Natural killer cell treated with Interleukin-12 subunit alpha and Interleukin-12 subunit beta and Interleukin-15 and Interleukin-18, amount 100 ng/mL, for 72 hours (primary cell): Measurements from ENCODE around the gene MRPL9. TPM values are rescaled to one million over a fixed set of nuclear protein-coding genes. Genes with fewer than 3 reads are reported as not detected.
A peak's percentile ranks its signal among the peaks of the same experiment; 100 is the strongest.

Experiments used
- ATAC-seq, 2 donors: fragments of 150-1000 bp; cut with Tn5 transposase in 1 of 2; sonication (Bioruptor Pico), chemical (Tn5 transposase) in 1 of 2; 2 replicates each; pipeline ENCODE4 v1.10.0; 2021
- DNase-seq: peaks from one replicate; pipeline ENCODE4 v3.0.0; 2022; ENCODE audit warnings: low spot score
- H3K27ac Mint-ChIP-seq, 2 donors: 1 replicate in 1 of 2; 2 replicates in 1 of 2; pipeline ENCODE4 v1.8.0; 2022; ENCODE audit warnings: mixed read lengths in 2 of 2, mild to moderate bottlenecking in 1 of 2, moderate library complexity in 1 of 2
- H3K27me3 Mint-ChIP-seq, 2 donors: 1 replicate in 1 of 2; 2 replicates in 1 of 2; pipeline ENCODE4 v1.8.0; 2022; ENCODE audit warnings: mixed read lengths in 2 of 2
- H3K36me3 Mint-ChIP-seq: one replicate; pipeline ENCODE4 v1.8.0; 2022; ENCODE audit warnings: mixed read lengths
- H3K4me1 Mint-ChIP-seq, 2 donors: 1 replicate in 1 of 2; 2 replicates in 1 of 2; pipeline ENCODE4 v1.8.0; 2022; ENCODE audit warnings: low read depth in 2 of 2, mixed read lengths in 2 of 2, mild to moderate bottlenecking in 1 of 2
- H3K4me3 Mint-ChIP-seq: one replicate; pipeline ENCODE4 v1.8.0; 2022; ENCODE audit warnings: mixed read lengths
- H3K9me3 Mint-ChIP-seq: 2 replicates; pipeline ENCODE4 v1.8.0; 2022; ENCODE audit warnings: mixed read lengths
- total RNA-seq, 2 donors: library from RNA; stranded (reverse); gene quantifications; one replicate each; pipeline ENCODE4 v1.2.3, GENCODE V29; 2022

The MRPL9 gene
- 100 to 1,000 TPM; 107 to 161 TPM for total RNA-seq

GRCh38 chr1:151762941-151763921 is at the start of gene MRPL9:
Gene MRPL9, minus strand, starts transcription at chr1:151763496. Its CDS starts 17 bp downstream, at chr1:151763479.
- H3K27me3 Mint-ChIP-seq, result no peaks in the 10 kb centered on the region
- DNase-seq, result peak; percentile 86

GRCh38 chr1:151811181-151811580 is 47.9 kb upstream of the MRPL9 start:
- H3K9me3 Mint-ChIP-seq, result no peaks in the 10 kb centered on the region
- H3K4me3 Mint-ChIP-seq, result no peak overlapping the region
- H3K4me1 Mint-ChIP-seq, result peaks cover 13 to 21% of the 10 kb centered on the region in 2 donors
- H3K27ac Mint-ChIP-seq, result no peak overlapping the region
- no peaks in the 10 kb centered on the region for H3K36me3 Mint-ChIP-seq
- no peaks in the 10 kb centered on the region for H3K27me3 Mint-ChIP-seq
- no peak for ATAC-seq
- no peak for DNase-seq

More at GRCh38 chr1:151762941-151763921, at the start of gene MRPL9:
- Mint-ChIP-seq H3K27ac (peak within 1 kb of the TSS; percentile 99), H3K4me3 (peak within 1 kb of the TSS; percentile 97), H3K9me3 (no peaks in the 10 kb centered on the region), H3K36me3 (no peaks in the 10 kb centered on the region), H3K4me1 (peaks cover 23 to 31% of the 10 kb centered on the region in 2 donors)
- ATAC-seq, result peak; percentile 99

GRCh38 chr1:151809985-151810556 is 46.8 kb upstream of the MRPL9 start:
- Mint-ChIP-seq H3K27me3 (no peaks in the 10 kb centered on the region), H3K4me1 (peaks cover 4 to 11% of the 10 kb centered on the region in 2 donors), H3K9me3 (no peaks in the 10 kb centered on the region), H3K27ac (no peak overlapping the region), H3K4me3 (no peak overlapping the region), H3K36me3 (no peaks in the 10 kb centered on the region)
- ATAC-seq, result no peak
- DNase-seq, result no peak

- no peak for DNase-seq
- H3K4me1 Mint-ChIP-seq, result peaks cover 4 to 7% of the 10 kb centered on the region in 2 donors
- H3K4me3 Mint-ChIP-seq, result no peak overlapping the region
- no peaks in the 10 kb centered on the region for H3K27me3 Mint-ChIP-seq
- no peaks in the 10 kb centered on the region for H3K36me3 Mint-ChIP-seq
- ATAC-seq, result no peak
- no peaks in the 10 kb centered on the region for H3K9me3 Mint-ChIP-seq
- no peak overlapping the region for H3K27ac Mint-ChIP-seq
Observed at GRCh38 chr1:151809290-151809984, 46.1 kb upstream of the MRPL9 start.

GRCh38 chr1:151807766-151808165 is 44.5 kb upstream of the MRPL9 start:
- no peak for ATAC-seq
- Mint-ChIP-seq H3K9me3 (no peaks in the 10 kb centered on the region), H3K4me3 (no peak overlapping the region), H3K27ac (no peak overlapping the region), H3K27me3 (no peaks in the 10 kb centered on the region), H3K36me3 (no peaks in the 10 kb centered on the region), H3K4me1 (peaks cover 1 to 3% of the 10 kb centered on the region in 2 donors)
- DNase-seq, result no peak

- no peaks in the 10 kb centered on the region for H3K36me3 Mint-ChIP-seq
Observed at GRCh38 chr1:151807131-151807530, 43.8 kb upstream of the MRPL9 start.

GRCh38 chr1:151806170-151806569 is 42.9 kb upstream of the MRPL9 start:
- no peak for DNase-seq
- Mint-ChIP-seq H3K27ac (no peak overlapping the region), H3K4me1 (no peaks in the 10 kb centered on the region), H3K9me3 (no peaks in the 10 kb centered on the region), H3K27me3 (no peaks in the 10 kb centered on the region), H3K4me3 (no peak overlapping the region), H3K36me3 (no peaks in the 10 kb centered on the region)
- ATAC-seq, result no peak

More at GRCh38 chr1:151807131-151807530, 43.8 kb upstream of the MRPL9 start:
- H3K27ac Mint-ChIP-seq, result no peak overlapping the region
- no peaks in the 10 kb centered on the region for H3K27me3 Mint-ChIP-seq
- no peaks in the 10 kb centered on the region for H3K4me1 Mint-ChIP-seq
- no peak for ATAC-seq
- no peaks in the 10 kb centered on the region for H3K9me3 Mint-ChIP-seq
- no peak overlapping the region for H3K4me3 Mint-ChIP-seq
- DNase-seq, result no peak

- no peak within 1 kb of the TSS for H3K4me3 Mint-ChIP-seq
- H3K9me3 Mint-ChIP-seq, result no peaks in the 10 kb centered on the region
- DNase-seq (no peak), ATAC-seq (no peak)
- no peak within 1 kb of the TSS for H3K27ac Mint-ChIP-seq
- H3K4me1 Mint-ChIP-seq, result peaks cover 5% of the 10 kb centered on the region in 2 donors
- H3K36me3 Mint-ChIP-seq, result no peaks in the 10 kb centered on the region
- H3K27me3 Mint-ChIP-seq, result no peaks in the 10 kb centered on the region
Observed at GRCh38 chr1:151805066-151805820, 41.9 kb upstream of the MRPL9 start, which contains the start of gene LINGO4. Gene LINGO4, minus strand, starts transcription at chr1:151805419. Its CDS starts 2,715 bp downstream, at chr1:151802704.

- DNase-seq, result no peak
- no peaks in the 10 kb centered on the region for H3K9me3 Mint-ChIP-seq
- no peak for ATAC-seq
- H3K27me3 Mint-ChIP-seq, result no peaks in the 10 kb centered on the region
- peaks cover 7 to 11% of the 10 kb centered on the region in 2 donors for H3K4me1 Mint-ChIP-seq
- no peak overlapping the region for H3K27ac Mint-ChIP-seq
- H3K36me3 Mint-ChIP-seq, result no peaks in the 10 kb centered on the region
- no peak overlapping the region for H3K4me3 Mint-ChIP-seq
Observed at GRCh38 chr1:151803915-151804314, 40.6 kb upstream of the MRPL9 start.

GRCh38 chr1:151803164-151803563 is 39.9 kb upstream of the MRPL9 start:
- no peak for ATAC-seq
- peaks cover 7 to 11% of the 10 kb centered on the region in 2 donors for H3K4me1 Mint-ChIP-seq
- no peak overlapping the region for H3K27ac Mint-ChIP-seq
- H3K27me3 Mint-ChIP-seq, result no peaks in the 10 kb centered on the region
- no peaks in the 10 kb centered on the region for H3K9me3 Mint-ChIP-seq
- no peak overlapping the region for H3K4me3 Mint-ChIP-seq
- H3K36me3 Mint-ChIP-seq, result no peaks in the 10 kb centered on the region
- DNase-seq, result no peak

- no peak for ATAC-seq
- H3K4me3 Mint-ChIP-seq, result no peak overlapping the region
- H3K9me3 Mint-ChIP-seq, result no peaks in the 10 kb centered on the region
- H3K36me3 Mint-ChIP-seq, result no peaks in the 10 kb centered on the region
- H3K4me1 Mint-ChIP-seq, result peaks cover 7 to 11% of the 10 kb centered on the region in 2 donors
- DNase-seq, result no peak
- no peak overlapping the region for H3K27ac Mint-ChIP-seq
- H3K27me3 Mint-ChIP-seq, result no peaks in the 10 kb centered on the region
Observed at GRCh38 chr1:151802372-151802771, 39.1 kb upstream of the MRPL9 start.

GRCh38 chr1:151801846-151802245 is 38.5 kb upstream of the MRPL9 start:
- Mint-ChIP-seq H3K4me3 (no peak overlapping the region), H3K4me1 (peaks cover 7 to 11% of the 10 kb centered on the region in 2 donors), H3K9me3 (no peaks in the 10 kb centered on the region), H3K27ac (no peak overlapping the region), H3K27me3 (no peaks in the 10 kb centered on the region), H3K36me3 (no peaks in the 10 kb centered on the region)
- no peak for DNase-seq
- ATAC-seq, result no peak

- ATAC-seq, result no peak
- Mint-ChIP-seq H3K9me3 (no peaks in the 10 kb centered on the region), H3K27ac (no peak overlapping the region), H3K4me3 (no peak overlapping the region), H3K27me3 (no peaks in the 10 kb centered on the region), H3K4me1 (peaks cover 7 to 11% of the 10 kb centered on the region in 2 donors), H3K36me3 (no peaks in the 10 kb centered on the region)
- DNase-seq, result no peak
Observed at GRCh38 chr1:151801310-151801820, 38.1 kb upstream of the MRPL9 start.
